Adrenal gland (tissue), 5 donors: ENCODE data around the gene GAS2L1.

Experiments
- CTCF ChIP-seq, 6 experiments: fragments of 450-650 bp in 4 of 6; fragments of 200-600 bp in 2 of 6; sonication (generic) in 1 of 6; IDR thresholded peaks; 1 replicate in 5 of 6; 2 replicates in 1 of 6; pipeline versions ENCODE4 v1.5.1 to v1.8.0; 2016 to 2021; ENCODE audit warnings: antibody characterized with exemption in 6 of 6, mild to moderate bottlenecking in 2 of 6, moderate library complexity in 1 of 6
- POLR2A ChIP-seq, 2 donors: fragments of 450-650 bp; IDR thresholded peaks; one replicate each; pipeline ENCODE4 v1.6.1; 2017; ENCODE audit warnings: antibody characterized with exemption in 2 of 2, mild to moderate bottlenecking in 2 of 2, moderate library complexity in 1 of 2
- donor health status: DM: no; HTN: no; CAD: no.

GRCh38 chr22:29299136-29299900, 7.1 kb upstream of the GAS2L1 start:
- TF ChIP-seq CTCF (IDR thresholded peaks at IDR 0.05) (no peak), POLR2A (IDR thresholded peaks at IDR 0.05) (no peak)
